Body of pancreas (tissue), 4 donors: ENCODE data around the gene AURKA.

Experiments used
- POLR2A ChIP-seq, 3 donors: fragments of 450-650 bp; IDR thresholded peaks; one replicate each; pipeline ENCODE4 v1.6.1; 2016; ENCODE audit warnings: antibody characterized with exemption in 3 of 3, mild to moderate bottlenecking in 2 of 3
- TF ChIP-seq, protein P1 (sequence below), 7 experiments: fragments of 450-650 bp in 4 of 7; fragments of 200-600 bp in 3 of 7; sonication (generic) in 3 of 7; IDR thresholded peaks; one replicate each; pipeline ENCODE4 v1.5.1; 2016 to 2019; ENCODE audit warnings: antibody characterized with exemption in 7 of 7

DNA sequence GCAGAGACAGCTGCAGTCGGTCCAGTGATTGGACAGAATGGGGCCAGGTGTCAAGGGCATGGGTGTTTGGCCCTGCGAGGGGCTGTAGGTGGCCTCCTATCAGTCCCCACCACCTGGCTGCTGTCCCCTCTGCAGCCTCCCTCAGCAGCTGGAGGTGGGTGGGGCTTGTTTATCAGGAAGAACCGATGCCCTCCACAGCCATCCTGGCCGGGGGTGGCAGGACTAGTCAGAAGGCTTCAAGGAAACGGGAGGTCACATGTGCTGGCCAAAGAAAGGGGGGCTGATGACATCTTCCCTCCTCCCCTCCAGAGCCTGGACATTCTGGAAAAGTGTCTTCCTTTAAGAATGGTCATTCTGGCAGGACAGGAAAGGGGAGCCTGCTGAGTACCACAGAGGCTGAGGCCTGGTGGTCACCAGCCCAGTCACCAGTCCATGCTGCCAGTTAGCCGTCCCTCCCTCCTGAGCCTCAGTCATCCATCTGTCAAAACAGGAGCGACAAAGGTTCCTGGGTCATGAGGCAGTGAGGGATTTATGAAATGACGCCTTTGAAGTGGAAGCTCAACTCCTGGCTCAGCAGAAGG lies 29.1 kb downstream of the AURKA start:
- TF ChIP-seq, protein P1, sequence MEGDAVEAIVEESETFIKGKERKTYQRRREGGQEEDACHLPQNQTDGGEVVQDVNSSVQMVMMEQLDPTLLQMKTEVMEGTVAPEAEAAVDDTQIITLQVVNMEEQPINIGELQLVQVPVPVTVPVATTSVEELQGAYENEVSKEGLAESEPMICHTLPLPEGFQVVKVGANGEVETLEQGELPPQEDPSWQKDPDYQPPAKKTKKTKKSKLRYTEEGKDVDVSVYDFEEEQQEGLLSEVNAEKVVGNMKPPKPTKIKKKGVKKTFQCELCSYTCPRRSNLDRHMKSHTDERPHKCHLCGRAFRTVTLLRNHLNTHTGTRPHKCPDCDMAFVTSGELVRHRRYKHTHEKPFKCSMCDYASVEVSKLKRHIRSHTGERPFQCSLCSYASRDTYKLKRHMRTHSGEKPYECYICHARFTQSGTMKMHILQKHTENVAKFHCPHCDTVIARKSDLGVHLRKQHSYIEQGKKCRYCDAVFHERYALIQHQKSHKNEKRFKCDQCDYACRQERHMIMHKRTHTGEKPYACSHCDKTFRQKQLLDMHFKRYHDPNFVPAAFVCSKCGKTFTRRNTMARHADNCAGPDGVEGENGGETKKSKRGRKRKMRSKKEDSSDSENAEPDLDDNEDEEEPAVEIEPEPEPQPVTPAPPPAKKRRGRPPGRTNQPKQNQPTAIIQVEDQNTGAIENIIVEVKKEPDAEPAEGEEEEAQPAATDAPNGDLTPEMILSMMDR (IDR thresholded peaks at IDR 0.05): no peak
- TF ChIP-seq POLR2A (IDR thresholded peaks at IDR 0.05): no peak
